ENCODE data around the gene BHLHE41.

- TF ChIP-seq RAD21 (conservative IDR thresholded peaks at IDR 0.05) (no peak), REST (IDR thresholded peaks at IDR 0.05; ENCODE audit: borderline replicate concordance) (no peak), CTCF (IDR thresholded peaks at IDR 0.05; ENCODE audit: poor library complexity, severe bottlenecking) (no peak)
Measured at GRCh38 chr12:26092346-26093105, 32.3 kb downstream of the BHLHE41 start.

Measured in neural cell (in vitro differentiated cells).